Glomerular endothelial cell (primary cell): ENCODE data around the gene VSIG4. TPM values are rescaled to one million over a fixed set of nuclear protein-coding genes. Genes with fewer than 3 reads are reported as not detected.

ENCODE experiments used
- DNase-seq: peaks from one replicate; pipeline ENCODE4 v3.0.0-alpha.2; 2011; ENCODE audit warnings: low read depth, low spot score; ENCODE audit errors: extremely low read depth
- total RNA-seq: library from RNA; depleted of rRNA; stranded (reverse); fragments of >200 nt; gene quantifications from 2 replicates; pipeline ENCODE4 v1.2.3, GENCODE V29; 2015

The VSIG4 gene
- total RNA-seq, 1 donor from 2014 or later: not detected

DNA sequence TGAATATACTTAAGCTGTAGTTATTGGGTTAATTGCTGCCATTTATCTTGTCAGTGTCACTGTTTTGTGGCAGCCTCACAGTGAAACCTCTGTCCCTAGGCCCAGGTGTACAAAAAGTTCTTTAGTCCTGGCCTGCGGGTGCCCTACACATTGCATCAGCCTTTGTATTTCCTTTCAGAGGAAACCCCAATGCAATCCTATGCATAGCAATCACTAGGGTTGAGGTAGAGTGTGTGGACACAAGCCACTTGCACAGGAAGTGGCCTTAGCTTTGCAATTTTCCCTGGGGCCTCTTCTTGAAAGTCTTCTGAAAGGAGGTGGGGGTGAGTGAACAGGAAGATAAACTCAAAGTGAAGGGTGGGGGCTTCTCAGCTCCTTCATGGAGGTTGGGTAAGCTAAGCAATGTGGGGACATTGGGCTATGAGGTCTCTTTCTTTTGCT, 27.8 kb downstream of the VSIG4 start:
- DNase-seq: no peak

DNA sequence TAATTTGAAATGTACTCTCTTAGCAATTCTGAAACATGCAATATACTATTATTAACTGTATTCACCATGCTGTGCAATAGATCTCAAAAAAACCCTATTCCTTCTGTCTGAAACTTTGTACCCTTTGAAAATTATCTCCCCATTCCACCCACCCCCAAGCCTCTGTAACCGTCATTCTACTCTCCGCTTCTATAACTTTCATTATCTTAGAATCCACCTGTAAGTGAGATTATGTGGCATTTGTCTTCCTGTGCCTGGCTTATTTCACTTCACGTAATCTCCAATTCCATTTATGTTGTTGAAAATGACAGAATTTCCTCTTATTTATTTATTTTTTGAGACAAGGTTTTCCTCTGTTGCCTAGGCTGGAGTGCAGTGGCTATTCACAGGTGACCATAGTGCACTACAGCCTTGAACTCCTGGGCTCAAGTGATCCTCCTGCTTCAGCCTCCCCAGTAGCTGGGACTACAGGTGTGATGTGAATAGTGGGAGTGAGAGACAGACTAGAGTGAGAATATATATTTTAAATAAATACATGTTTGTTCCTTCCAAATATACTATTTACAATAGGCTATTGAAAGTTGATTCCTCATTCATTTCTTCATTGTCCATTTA, 30.5 kb downstream of the VSIG4 start:
- DNase-seq: no peak

DNA sequence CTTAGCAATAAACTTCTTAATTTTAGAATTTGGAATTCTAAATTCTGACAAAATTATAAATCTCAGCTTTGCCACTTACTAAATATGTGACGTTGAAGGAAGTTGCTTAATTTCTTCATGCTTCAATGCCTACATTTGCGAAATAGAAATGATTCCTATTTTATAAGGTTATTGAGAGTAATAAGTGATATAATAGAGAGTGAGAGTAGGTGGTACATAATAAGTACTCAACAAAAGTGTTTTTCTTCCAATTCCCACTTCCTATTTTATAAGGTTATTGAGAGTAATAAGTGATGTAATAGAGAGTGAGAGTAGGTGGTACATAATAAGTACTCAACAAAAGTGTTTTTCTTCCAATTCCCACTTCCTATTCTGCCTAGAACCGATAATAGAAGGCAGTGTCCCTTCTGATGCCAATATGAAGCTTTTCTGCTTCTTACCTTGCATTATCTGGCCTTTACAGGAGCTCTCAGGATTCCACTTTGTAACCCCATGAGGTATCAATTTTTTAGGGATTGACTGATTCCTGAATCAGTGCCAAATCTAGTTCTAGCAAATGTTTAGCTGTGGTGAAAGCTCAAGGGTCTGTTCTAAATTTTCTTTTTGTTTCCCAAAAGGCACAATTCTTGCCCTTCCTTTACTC, 31.4 kb downstream of the VSIG4 start:
- DNase-seq: no peak

DNA sequence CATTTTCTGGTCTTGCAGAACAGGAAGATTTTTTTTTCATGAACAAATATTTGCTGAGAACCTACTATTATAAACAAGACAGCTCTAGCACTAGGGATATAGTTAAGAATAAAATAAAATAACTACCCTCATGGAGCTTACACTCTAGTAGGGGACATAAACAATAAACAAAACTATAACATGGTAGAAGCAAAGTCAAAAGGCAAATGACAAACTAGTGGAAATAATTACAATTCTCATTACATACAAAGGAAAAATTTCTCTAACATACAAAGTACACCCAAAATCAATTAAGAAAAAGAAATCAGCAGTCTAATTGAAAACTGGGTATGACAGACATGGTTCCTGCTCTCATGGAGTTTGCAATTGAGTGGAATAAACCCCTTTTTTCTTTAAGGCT, 32.0 kb downstream of the VSIG4 start:
- DNase-seq: no peak

DNA sequence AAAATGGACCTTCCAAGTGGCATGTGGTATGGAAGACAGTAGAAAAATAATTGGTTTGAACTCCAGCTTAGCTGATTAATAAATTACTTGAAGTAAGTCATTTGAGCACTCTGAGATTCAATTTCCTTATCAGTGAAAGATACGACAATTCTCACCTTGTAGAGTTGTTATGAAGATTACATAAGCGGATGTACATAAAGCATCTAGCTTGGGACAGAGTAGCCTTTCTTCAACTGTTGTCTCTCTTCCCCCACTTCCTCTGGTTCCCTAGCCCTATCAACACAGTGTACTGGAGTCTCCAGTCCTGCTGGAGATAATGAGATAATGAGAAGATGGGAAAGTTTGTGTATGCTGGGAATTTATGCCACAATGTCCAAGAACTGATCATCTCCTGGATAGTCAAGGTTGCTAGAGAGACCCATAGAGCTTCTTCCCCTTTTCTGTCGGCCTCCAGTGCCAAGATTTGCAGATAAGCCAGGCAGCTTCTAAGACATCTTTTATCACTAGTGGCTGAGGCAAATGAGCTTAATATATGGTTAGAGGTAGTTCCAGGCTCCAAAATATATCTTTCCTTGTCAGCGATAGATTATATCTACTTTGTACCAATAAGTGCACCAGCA, 33.9 kb downstream of the VSIG4 start:
- no peak for DNase-seq

DNA sequence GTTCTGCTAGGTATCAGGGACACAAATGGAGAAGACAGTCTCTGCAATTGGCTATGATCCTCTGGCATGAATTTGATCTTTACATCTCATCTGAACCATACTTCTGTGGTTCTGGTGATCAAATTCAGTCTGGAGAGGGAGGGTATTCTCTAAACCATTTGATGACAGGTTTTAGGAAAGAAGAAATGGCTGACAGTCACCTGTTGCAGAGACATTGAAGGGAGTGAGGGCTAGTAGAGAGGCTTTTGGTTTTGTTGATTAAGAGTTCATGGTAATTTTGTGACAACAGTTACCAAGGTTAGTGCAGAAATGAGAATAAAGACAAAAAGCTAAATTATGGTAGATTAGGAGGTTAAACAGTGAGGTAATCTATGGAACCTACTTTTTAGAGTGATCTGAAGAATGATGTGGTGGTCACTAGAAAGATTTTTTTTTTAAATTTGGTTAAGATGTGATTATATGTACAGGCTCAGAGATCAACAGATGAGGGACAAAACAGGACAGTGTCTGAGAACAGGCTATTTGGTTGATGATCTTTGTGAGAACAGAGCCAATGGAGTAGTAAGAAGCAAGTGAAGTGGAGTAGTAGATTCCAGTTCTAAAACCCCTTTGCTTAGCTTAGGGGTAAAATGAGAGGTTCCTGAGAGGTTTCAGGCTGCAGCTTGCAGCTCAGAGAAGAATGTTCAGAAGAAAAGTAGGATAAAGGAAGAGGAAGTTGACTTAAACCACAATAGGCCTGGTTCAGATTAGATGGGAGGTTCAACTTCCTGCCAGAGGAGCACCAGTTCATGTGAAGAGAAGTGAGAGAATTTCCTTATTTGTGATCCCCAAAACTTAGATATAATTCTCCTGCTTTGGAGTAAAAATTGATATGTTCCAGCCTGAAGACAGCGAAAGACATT, 34.7 kb downstream of the VSIG4 start:
- no peak for DNase-seq

DNA sequence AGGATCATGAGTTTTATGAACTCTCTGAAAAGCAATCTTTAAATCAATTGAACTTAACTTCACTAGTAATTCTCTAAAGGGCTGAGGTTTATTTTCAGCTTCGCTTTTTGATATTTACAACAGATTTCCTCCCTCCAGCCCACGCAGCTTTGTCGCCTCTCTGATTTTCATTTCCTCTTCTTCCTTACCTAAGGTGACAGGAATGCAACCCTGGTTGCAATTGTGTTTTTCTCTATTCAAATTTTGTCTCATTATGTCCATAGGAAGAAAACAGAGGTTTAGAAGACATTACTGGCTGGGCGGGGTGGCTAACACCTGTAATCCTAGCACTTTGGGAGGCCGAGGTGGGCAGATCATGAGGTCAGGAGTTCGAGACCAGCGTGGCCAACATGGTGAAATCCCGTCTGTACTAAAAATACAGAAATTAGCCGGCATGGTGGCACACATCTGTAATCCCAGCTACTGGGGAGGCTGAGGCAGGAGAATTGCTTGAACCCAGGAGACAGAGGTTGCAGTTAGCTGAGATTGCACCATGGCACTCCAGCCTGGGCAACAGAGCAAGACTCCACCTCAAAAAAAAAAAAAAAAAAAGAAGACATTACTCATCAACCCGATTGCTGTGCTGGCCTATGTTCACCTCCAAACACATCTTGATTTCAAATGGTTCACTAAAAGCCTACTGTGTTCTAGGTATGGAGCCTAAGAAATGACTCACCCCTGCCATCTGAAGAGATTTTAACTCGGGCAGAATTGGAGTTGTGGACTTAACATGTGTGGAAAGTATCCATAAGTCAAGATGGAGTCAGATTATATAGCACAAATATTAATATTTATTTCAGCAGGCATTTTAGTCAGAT, 36.8 kb downstream of the VSIG4 start:
- DNase-seq: no peak

DNA sequence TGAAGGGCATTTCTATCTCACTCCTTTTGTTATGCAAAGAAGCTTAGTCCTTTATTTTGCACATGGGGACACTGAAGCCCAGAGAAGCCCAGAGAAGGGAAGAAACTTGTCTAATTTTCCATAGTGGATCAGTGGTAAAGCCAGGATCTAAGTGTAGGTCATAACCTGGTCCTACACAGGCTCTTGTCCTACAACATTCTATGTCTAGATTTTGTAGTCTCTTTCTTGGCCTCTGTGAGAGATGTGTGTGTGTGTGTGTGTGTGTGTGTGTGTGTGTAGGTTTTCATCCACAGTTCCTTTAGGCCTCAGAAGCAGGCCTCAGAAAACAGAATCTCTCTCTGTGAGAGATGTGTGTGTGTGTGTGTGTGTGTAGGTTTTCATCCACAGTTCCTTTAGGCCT, 38.3 kb downstream of the VSIG4 start:
- no peak for DNase-seq

DNA sequence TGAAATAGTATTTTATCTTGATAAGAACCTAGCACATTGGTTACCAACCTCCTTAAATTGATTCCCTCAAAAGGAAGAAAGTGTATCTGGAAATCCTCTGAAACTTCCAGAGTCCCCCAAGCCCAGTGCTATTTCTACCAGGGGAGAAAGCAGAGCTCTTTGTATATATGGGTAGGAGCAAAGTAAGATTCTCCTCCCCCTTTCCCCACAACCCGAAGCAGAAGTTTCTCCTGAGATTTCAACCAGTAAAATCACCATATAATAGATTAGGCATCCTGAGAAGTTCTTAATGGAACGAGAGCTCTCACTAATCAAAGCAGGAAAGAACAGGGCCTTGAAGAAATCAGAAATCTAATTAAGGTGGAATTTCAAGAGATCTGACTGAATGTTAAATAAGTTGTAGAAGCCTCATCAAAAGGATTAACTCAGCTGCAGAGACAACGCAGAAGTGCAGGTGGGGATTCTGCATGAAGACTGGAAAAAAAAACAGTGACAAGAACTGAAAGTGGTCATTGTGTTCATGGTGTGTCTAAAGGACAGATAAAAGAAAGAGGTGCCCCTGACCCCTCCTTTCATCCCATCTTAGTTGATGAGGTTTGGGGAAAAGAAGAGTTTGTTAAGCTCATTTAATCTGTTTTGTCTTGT, 39.1 kb downstream of the VSIG4 start:
- DNase-seq: no peak

DNA sequence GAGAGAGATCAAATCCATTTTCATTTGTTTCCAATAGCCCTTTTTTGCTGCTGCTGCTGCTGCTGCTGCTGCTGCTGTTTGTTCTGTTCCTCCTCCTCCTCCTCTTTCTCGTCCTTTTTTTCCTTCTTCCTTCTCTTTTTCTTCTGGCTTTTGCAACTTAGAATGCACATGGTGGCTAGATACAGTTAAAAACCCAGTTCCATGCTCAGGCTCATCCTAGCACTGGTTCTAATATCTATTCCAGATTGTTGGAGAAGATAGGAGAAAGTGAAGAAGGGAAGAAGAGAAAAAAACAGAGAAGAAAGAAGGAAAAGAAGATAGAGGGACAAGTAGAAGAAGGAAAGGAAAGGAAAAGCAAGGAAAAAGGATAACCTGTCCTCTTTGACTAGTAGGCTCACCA, 39.7 kb downstream of the VSIG4 start:
- DNase-seq: no peak

DNA sequence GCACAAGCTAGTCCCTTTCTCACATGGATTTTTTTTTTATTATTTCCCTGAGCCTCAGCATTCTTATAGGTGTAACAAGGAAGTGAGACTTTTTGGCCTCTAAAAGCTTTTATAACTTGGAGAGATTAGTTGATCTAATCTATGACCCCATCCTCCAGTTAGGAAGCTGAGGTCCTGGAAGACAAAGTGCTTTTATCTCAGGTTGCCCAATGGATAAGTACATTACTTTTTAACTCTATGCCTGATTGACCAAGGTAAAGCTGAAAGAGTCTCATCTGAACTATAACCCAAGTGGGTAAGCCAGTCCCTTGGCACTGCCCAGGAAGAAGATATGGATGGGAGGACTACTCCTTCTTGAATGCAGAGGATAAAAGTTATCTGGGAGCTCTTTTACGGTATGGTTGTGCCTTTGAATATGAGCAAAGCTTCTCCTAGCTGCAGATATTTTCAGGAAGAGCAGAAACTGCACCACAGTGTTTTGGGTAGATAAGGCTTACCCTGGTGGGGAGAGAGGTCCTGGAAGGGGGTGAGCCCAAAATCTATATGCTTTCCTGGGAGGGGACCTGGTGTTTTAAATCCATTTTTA, 40.2 kb downstream of the VSIG4 start:
- DNase-seq: no peak

DNA sequence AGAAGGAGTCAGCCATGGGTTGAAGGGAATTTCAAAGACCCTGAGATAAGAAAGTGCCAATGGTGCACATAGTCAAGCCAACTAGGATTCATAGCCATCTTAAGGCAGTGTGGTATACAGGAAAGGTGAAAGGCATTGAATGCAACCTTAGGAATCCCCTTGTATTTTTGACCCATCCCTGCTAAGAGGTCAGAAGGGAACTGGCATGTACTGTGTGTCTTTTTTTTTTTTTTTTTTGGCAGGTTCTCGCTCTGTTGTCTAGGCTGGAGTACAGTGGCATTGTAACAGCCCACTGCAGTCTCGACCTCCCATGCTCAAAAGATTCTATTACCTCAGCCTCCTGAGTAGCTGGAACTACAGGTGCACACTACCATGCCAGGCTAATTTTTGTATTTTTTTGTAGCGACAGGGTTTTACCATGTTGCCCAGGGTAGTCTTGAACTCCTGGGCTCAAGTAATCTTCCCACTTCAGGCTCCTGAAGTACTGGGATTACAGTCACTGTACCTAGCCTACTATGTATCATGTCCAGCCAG, 40.8 kb downstream of the VSIG4 start:
- DNase-seq: no peak

DNA sequence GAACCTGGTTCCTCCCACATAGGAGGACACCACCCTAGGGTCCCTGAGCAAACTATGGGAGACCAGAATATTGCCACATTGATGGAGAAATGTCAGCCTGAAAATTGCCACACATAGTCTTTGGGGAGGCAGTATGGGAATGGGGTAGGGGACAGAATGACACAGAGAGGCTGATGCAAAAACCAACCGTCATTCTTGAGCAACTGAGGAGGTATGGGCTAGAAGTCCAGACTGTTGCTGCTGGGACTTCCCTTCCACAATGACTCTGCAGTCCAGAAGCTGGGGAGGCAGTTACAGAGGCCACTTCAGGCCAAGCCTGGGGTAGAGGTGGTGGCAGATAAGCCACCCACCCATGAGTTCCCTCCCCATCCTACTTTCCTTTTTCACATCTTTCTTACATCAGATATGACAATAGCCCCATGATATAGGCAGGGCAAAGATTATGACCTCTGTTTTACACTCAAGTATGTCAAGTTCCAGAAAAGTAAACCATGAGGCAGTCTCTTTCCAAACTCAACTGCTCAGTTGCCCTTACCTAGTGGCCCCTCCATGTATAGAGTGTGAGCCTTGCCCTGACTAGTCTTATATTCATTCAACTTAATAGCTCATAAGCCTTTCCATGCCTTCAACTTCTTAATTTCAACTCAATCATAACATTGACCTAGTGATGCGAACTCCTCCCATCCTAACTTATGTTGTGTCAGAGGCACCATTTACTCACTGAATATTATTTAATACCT, 41.7 kb downstream of the VSIG4 start:
- no peak for DNase-seq

DNA sequence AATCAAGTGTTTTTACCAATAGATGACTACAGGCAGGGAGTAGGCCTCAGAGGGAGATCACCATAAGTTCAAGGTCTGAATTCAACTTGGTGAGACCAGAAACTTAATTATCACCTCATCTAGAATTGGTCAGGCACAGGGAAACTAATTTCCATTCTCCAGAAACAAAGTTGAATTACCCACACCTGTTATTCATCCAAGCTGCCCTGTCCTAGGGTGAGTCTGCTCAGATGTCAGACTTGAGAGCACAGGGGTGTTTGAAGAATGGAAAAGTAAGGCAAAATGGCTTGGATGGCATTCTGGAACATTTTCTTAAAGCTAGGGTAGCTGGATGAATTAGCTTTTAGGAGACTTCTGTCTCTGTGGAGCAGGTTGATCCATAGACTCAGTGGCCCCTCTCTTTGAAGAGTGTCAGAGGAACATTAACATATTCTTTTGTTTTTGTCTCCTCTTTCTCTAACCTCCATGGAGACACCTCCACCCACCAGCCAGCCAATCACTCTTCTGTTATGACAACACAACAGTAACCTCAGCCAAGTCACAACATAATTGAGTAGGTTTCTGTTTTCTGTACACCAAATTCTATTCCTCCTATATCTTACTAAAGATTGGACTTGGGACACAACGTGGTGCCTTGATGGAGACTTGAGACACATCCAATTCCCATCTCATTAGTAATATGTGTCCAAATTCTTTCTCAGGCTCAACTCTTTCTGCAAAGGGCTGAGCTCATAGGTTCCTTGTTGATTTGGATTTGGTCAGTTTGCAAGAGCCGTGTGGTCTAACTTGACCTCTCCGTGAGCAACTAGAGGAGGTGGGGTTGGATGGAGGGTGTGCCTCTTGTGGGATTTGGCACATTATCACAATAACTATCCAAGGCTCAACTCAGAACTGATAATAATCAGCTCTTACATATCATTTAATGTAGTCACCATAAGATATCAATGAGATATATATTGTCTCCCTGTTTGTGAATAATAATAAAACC, 45.1 kb downstream of the VSIG4 start:
- no peak for DNase-seq

DNA sequence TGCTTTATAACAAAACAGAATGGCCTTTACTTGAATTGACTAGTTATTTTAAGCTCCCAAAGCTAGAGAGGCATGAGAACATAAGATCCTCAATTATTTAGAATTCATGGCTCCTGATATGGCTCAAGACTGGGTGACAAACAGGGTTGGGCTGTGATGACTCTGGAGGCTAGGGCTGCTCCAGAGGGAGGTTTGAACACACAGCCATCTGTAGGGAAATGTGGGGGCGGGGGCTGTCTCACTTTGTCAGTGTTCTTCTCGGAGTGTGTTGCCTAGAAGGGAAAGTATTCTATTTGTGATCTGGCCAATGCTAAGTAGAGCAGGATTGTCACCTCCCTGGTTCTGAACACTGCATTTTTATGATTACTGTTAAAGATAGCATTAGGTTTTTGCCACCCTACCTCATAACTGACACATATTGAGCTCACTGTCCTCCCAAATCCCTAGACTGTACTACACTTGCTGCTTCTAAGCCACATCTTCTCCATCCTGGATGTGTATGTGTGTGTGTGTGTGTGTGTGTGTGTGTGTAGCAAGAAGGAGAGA, 45.9 kb downstream of the VSIG4 start:
- no peak for DNase-seq

DNA sequence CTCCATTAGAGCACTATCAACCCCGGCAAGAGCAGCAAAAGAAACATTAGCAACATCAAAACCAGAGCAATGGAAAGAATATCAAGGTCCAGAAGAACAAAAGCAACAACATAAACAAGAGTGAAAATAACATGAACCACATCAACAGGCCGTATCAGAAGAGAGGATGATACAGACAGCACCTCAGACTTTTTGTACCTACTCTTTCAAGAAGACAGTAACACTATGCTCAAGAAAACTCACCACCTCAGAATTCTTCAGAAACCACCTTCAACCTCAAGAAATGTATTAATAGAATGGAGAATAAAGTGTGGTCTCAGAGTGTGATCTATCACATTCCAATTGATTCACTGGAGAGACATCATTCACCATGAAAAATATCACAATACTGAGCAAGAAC, 46.5 kb downstream of the VSIG4 start:
- DNase-seq: no peak

DNA sequence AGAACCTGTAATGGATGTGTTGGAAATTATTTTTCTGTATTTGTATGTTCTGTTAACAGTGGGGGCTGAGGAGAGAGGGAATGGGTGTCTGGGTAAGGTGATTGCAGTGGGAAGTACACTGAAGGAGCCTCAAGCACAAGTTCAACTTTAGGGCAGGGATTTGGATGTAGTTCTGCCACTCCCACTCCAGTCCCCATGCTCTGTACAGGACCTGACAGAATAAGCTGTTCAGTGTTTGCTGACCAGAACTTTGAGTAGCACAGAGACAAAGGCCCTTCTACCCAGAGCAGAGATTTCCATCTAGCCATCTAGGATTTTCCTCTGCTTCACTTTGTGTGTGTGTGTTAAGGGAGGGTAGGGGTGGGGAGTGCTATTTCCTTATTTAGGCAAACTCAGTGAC, 49.2 kb downstream of the VSIG4 start:
- DNase-seq: no peak
